Stimulated activated CD8-positive, alpha-beta memory T cell treated with anti-CD3 and anti-CD28 coated beads, Interleukin-2, amount 100 ng/mL, for 48 hours (primary cell): ENCODE results near the gene MID2.
"Not testable (repeated sequence)": the region's sequence is repeated elsewhere in the genome, so short reads cannot be mapped to it uniquely, and the experiment has no call there.

Experiments
- DNase-seq, 2 donors: peaks; one replicate each; pipeline ENCODE4 v3.0.0-alpha.2; 2020; ENCODE audit warnings: low read depth in 2 of 2

Gene MID2

GRCh38 chrX:107936434-107936730, 110.7 kb downstream of the MID2 start:
- DNase-seq: no peak

GRCh38 chrX:107940095-107940494, 114.4 kb downstream of the MID2 start:
- no peak for DNase-seq

- DNase-seq: not testable (repeated sequence)
Observed at GRCh38 chrX:107955337-107955736, 129.7 kb downstream of the MID2 start.

GRCh38 chrX:107968623-107969022, 143.0 kb downstream of the MID2 start:
- no peak for DNase-seq

- no peak for DNase-seq
Observed at GRCh38 chrX:107970073-107970472, 144.4 kb downstream of the MID2 start.

- DNase-seq: no peak
Observed at GRCh38 chrX:107971636-107972035, 146.0 kb downstream of the MID2 start.
